HFFc6 (cell line): Measurements from ENCODE around the gene AKTIP. TPM values are rescaled to one million over a fixed set of nuclear protein-coding genes. Genes with fewer than 3 reads are reported as not detected.

Experiments
- DNase-seq: peaks from one replicate; pipeline ENCODE4 v3.0.0-alpha.2; 2018
- H3K27ac Mint-ChIP-seq: 2 replicates; pipeline ENCODE4 v1.8.0; 2020; ENCODE audit warnings: mild to moderate bottlenecking, mixed read lengths
- H3K27me3 Mint-ChIP-seq: 2 replicates; pipeline ENCODE4 v1.8.0; 2021; ENCODE audit warnings: mild to moderate bottlenecking, moderate library complexity, mixed read lengths; ENCODE audit not compliant: insufficient read depth
- H3K36me3 Mint-ChIP-seq: 2 replicates; pipeline ENCODE4 v1.8.0; 2021; ENCODE audit warnings: low read depth, mixed read lengths
- H3K4me1 Mint-ChIP-seq: 2 replicates; pipeline ENCODE4 v1.8.0; 2020; ENCODE audit warnings: low read depth, mixed read lengths
- H3K4me3 Mint-ChIP-seq: 2 replicates; pipeline ENCODE4 v1.8.0; 2020; ENCODE audit warnings: mild to moderate bottlenecking, moderate library complexity, mixed read lengths
- H3K9me3 Mint-ChIP-seq: 2 replicates; pipeline ENCODE4 v1.8.0; 2020; ENCODE audit warnings: mild to moderate bottlenecking, mixed read lengths
- CTCF ChIP-seq: fragments of 200-600 bp; sonication (generic); IDR thresholded peaks from 2 replicates; pipeline ENCODE4 v1.5.0; 2021; ENCODE audit warnings: antibody characterized with exemption, mild to moderate bottlenecking
- total RNA-seq, 6 experiments: library from RNA; stranded (reverse); fragmentation: NEBNext Ultra II Directional; extraction: Animal tissue kit (Norgen Biotek cat#: 25700); gene quantifications; 2 replicates in 1 of 6; 3 replicates in 5 of 6; pipeline ENCODE4 v1.2.3, GENCODE V29; 2021

Gene AKTIP
- total RNA-seq, 6 experiments from 2014 or later, result 17.5 to 21.1 (median 19.6) TPM

- Mint-ChIP-seq H3K9me3 (no peaks in the 10 kb centered on the region), H3K4me1 (0 out of 2 replicates have a peak, but pooled peaks cover 6% of the 10 kb centered on the region), H3K4me3 (no peak overlapping the region), H3K36me3 (peaks cover 15% of the 10 kb centered on the region; the same call in 1 of the 2 replicates), H3K27me3 (no peaks in the 10 kb centered on the region), H3K27ac (no peak overlapping the region)
- TF ChIP-seq CTCF, result no peak
- no peak for DNase-seq
Observed at GRCh38 chr16:53484542-53484941, 18.5 kb downstream of the AKTIP start.

DNA sequence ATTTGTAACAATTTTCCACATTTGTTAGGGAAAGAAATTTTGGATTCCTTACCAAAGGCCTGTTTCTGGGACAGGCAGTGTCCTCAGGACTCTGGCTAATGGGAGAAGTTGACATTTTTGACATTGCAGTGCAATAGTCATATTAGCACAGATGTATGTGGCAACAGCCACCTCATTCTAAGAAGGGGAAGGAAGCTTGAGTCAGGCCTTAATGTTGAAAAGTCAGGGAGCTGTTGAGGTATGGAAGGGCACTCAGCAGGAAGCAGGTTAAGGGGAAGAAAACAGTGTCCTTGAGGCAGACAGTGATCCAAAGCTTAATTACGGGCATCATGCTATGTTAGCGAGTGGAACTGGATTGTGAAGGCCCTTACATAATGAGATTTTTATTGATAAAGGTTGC lies 20.9 kb downstream of the AKTIP start:
- H3K4me1 Mint-ChIP-seq, result 0 out of 2 replicates have a peak, but pooled peaks cover 6% of the 10 kb centered on the region
- no peaks in the 10 kb centered on the region for H3K27me3 Mint-ChIP-seq
- no peaks in the 10 kb centered on the region for H3K9me3 Mint-ChIP-seq
- no peak for TF ChIP-seq CTCF
- H3K27ac Mint-ChIP-seq, result no peak overlapping the region
- no peak overlapping the region for H3K4me3 Mint-ChIP-seq
- no peak for DNase-seq
- peaks cover 20% of the 10 kb centered on the region; the same call in 1 of the 2 replicates for H3K36me3 Mint-ChIP-seq

DNA sequence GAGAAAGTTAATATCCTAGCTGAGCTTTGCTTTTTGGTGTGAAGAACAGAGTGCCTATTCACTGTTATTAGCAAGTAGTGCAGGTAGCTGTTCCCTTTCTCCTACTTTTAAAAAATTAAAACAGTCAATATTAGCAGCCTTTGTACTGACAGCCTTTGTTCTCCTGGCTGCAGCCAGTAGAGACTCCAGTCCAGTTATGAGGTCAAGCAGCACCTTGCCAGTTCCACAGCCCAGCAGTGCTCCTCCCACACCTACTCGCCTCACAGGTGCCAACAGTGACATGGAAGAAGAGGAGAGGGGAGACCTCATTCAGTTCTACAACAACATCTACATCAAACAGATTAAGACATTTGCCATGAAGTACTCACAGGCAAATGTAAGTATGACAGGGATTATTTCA lies 22.6 kb downstream of the AKTIP start:
- TF ChIP-seq CTCF, result no peak
- no peak overlapping the region for H3K27ac Mint-ChIP-seq
- DNase-seq, result no peak
- H3K27me3 Mint-ChIP-seq, result no peaks in the 10 kb centered on the region
- peaks cover 11% of the 10 kb centered on the region; the same call in 1 of the 2 replicates for H3K4me1 Mint-ChIP-seq
- H3K9me3 Mint-ChIP-seq, result no peaks in the 10 kb centered on the region
- H3K4me3 Mint-ChIP-seq, result no peak overlapping the region
- H3K36me3 Mint-ChIP-seq, result peaks cover 11% of the 10 kb centered on the region

GRCh38 chr16:53478965-53479364 lies 24.0 kb downstream of the AKTIP start:
- Mint-ChIP-seq H3K4me3 (no peak overlapping the region), H3K9me3 (no peaks in the 10 kb centered on the region), H3K4me1 (peaks cover 11% of the 10 kb centered on the region; the same call in 1 of the 2 replicates), H3K36me3 (peaks cover 11% of the 10 kb centered on the region), H3K27me3 (no peaks in the 10 kb centered on the region), H3K27ac (no peak overlapping the region)
- DNase-seq, result no peak
- TF ChIP-seq CTCF, result no peak

- no peak overlapping the region for H3K4me3 Mint-ChIP-seq
- no peak for DNase-seq
- H3K4me1 Mint-ChIP-seq, result peaks cover 7% of the 10 kb centered on the region; the same call in 1 of the 2 replicates
- H3K9me3 Mint-ChIP-seq, result no peaks in the 10 kb centered on the region
- H3K27me3 Mint-ChIP-seq, result no peaks in the 10 kb centered on the region
- H3K27ac Mint-ChIP-seq, result no peak overlapping the region
- peaks cover 20% of the 10 kb centered on the region for H3K36me3 Mint-ChIP-seq
- TF ChIP-seq CTCF, result no peak
Observed at GRCh38 chr16:53476867-53477266, 26.1 kb downstream of the AKTIP start.
